Astrocyte (in vitro differentiated cells and primary cell): ENCODE results near the gene TMOD1.

Experiments
- EZH2 ChIP-seq: IDR thresholded peaks from 2 replicates; pipeline ENCODE4 v1.6.1; 2012; ENCODE audit warnings: mild to moderate bottlenecking, low read length, inconsistent platforms; ENCODE audit not compliant: insufficient read depth
- TF ChIP-seq, protein P1 (sequence below): IDR thresholded peaks from 2 replicates; pipeline ENCODE4 v1.5.1; 2011; ENCODE audit warnings: low read depth, mild to moderate bottlenecking, inconsistent platforms, low read length, moderate library complexity; ENCODE audit not compliant: insufficient read depth

DNA sequence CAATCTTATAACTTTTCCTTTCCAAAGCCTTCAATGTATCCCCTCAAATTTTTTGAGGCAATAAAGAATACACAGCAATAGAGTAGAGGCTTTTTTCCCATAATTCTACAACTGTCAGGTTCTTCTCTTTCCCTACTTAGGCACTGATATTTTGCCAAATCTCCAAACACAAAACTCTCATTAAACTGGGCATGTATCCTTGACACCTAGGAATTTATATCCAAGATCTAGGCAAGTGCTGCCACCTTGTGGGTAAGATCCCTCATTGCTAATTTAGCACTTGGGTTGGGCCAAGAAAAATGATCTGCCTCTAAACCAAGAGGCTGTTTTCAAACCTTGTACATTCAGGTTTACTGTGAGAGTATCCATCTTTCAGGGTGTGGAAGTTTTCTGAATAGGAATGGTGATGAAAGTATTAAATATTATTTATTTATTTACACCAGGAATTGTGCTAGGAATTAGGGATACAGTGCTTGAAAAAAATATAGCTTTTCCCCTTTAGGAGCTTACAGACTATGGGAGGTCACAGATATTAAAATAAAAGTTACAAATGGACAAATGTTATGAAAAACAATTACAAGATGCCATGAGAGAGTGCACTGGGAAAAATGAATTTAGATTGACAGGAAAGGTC, 114.1 kb downstream of the TMOD1 start:
- TF ChIP-seq EZH2 = no peak
- TF ChIP-seq, protein P1, sequence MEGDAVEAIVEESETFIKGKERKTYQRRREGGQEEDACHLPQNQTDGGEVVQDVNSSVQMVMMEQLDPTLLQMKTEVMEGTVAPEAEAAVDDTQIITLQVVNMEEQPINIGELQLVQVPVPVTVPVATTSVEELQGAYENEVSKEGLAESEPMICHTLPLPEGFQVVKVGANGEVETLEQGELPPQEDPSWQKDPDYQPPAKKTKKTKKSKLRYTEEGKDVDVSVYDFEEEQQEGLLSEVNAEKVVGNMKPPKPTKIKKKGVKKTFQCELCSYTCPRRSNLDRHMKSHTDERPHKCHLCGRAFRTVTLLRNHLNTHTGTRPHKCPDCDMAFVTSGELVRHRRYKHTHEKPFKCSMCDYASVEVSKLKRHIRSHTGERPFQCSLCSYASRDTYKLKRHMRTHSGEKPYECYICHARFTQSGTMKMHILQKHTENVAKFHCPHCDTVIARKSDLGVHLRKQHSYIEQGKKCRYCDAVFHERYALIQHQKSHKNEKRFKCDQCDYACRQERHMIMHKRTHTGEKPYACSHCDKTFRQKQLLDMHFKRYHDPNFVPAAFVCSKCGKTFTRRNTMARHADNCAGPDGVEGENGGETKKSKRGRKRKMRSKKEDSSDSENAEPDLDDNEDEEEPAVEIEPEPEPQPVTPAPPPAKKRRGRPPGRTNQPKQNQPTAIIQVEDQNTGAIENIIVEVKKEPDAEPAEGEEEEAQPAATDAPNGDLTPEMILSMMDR = peak; percentile 95
